Putamen (tissue), 1 donor: Measurements from ENCODE around the gene FBXW7.
"Not testable (repeated sequence)": the region's sequence is repeated elsewhere in the genome, so short reads cannot be mapped to it uniquely, and the experiment has no call there.

Source experiments
- DNase-seq: peaks from one replicate; pipeline ENCODE4 v3.0.0-alpha.2; 2016; ENCODE audit warnings: low spot score

FBXW7 gene

GRCh38 chr4:152545088-152545487 lies 9.2 kb upstream of the FBXW7 start:
- DNase-seq, result no peak

- not testable (repeated sequence) for DNase-seq
Measured at GRCh38 chr4:152544533-152544932, 8.6 kb upstream of the FBXW7 start.

GRCh38 chr4:152540941-152541340 lies 5.0 kb upstream of the FBXW7 start:
- no peak for DNase-seq

GRCh38 chr4:152540293-152540674 lies 4.4 kb upstream of the FBXW7 start:
- DNase-seq, result no peak

- DNase-seq, result no peak
Measured at GRCh38 chr4:152539556-152540292, 3.8 kb upstream of the FBXW7 start.

- DNase-seq, result no peak
Measured at GRCh38 chr4:152537881-152538280, 2.0 kb upstream of the FBXW7 start.

GRCh38 chr4:152536545-152537182 lies 772 bp upstream of the FBXW7 start:
- DNase-seq, result peak; percentile 36

- DNase-seq, result no peak
Measured at GRCh38 chr4:152535360-152535902, 461 bp downstream of the FBXW7 start.

- DNase-seq, result peak; percentile 16
Measured at GRCh38 chr4:152534541-152535359, 1.1 kb downstream of the FBXW7 start.

GRCh38 chr4:152531479-152531878 lies 4.4 kb downstream of the FBXW7 start:
- no peak for DNase-seq

- no peak for DNase-seq
Measured at GRCh38 chr4:152530600-152530999, 5.3 kb downstream of the FBXW7 start.

- DNase-seq, result no peak
Measured at GRCh38 chr4:152529880-152530279, 6.0 kb downstream of the FBXW7 start.

- DNase-seq, result no peak
Measured at GRCh38 chr4:152528060-152528459, 7.8 kb downstream of the FBXW7 start.

- no peak for DNase-seq
Measured at GRCh38 chr4:152525878-152526277, 10.0 kb downstream of the FBXW7 start.

GRCh38 chr4:152524427-152524826 lies 11.5 kb downstream of the FBXW7 start:
- no peak for DNase-seq

- no peak for DNase-seq
Measured at GRCh38 chr4:152523731-152524130, 12.2 kb downstream of the FBXW7 start.

GRCh38 chr4:152522754-152523153 lies 13.1 kb downstream of the FBXW7 start:
- no peak for DNase-seq

GRCh38 chr4:152522245-152522644 lies 13.6 kb downstream of the FBXW7 start:
- DNase-seq, result no peak

- DNase-seq, result no peak
Measured at GRCh38 chr4:152516156-152516555, 19.7 kb downstream of the FBXW7 start.

- no peak for DNase-seq
Measured at GRCh38 chr4:152515678-152516077, 20.2 kb downstream of the FBXW7 start.

- no peak for DNase-seq
Measured at GRCh38 chr4:152514356-152514755, 21.5 kb downstream of the FBXW7 start.

- no peak for DNase-seq
Measured at GRCh38 chr4:152513078-152513477, 22.8 kb downstream of the FBXW7 start.

- DNase-seq, result no peak
Measured at GRCh38 chr4:152512483-152512882, 23.4 kb downstream of the FBXW7 start.
